ENCODE results near the gene EXOSC7.
A peak's percentile ranks its signal among the peaks of the same experiment; 100 is the strongest.
"Not testable (repeated sequence)": the region's sequence is repeated elsewhere in the genome, so short reads cannot be mapped to it uniquely, and the experiment has no call there.

The EXOSC7 gene

GRCh38 chr3:44976002-44976815 is at the start of gene EXOSC7, which contains the start of gene ZDHHC3:
EXOSC7 (plus strand) TSS chr3:44976244; CDS start chr3:44976278, 34 bp downstream.
ZDHHC3 (minus strand) TSS chr3:44976174; CDS start chr3:44959436, 16,738 bp downstream.
- DNase-seq = peak; percentile 54

GRCh38 chr3:44926921-44927320 is 49.1 kb upstream of the EXOSC7 start:
- DNase-seq = no peak

- DNase-seq = no peak
Observed at GRCh38 chr3:44927371-44927770, 48.7 kb upstream of the EXOSC7 start.

- no peak for DNase-seq
Observed at GRCh38 chr3:44929782-44930181, 46.3 kb upstream of the EXOSC7 start.

DNA sequence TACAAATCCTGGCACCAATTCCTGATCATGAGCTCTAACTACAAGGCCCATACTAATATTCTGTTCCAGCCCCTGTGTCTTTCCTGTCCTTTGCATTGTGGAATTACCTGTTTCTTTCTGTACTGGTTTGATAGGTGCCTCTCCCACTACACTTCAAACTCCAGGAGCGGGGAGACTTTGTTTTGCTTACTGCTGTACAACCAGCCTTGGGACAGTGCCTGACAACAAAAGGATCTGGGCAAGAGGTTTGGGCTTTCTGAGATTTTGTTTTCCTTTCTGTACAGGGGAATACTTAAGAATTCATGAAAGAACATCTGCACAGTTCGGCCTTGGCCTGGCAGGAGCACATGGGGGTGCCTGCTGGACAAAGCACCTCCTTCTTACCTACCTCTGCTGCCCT is 45.1 kb upstream of the EXOSC7 start:
- no peak for DNase-seq

GRCh38 chr3:44931791-44932190 is 44.3 kb upstream of the EXOSC7 start:
- DNase-seq = no peak

GRCh38 chr3:44932271-44932670 is 43.8 kb upstream of the EXOSC7 start:
- no peak for DNase-seq

GRCh38 chr3:44932986-44933944 is 42.8 kb upstream of the EXOSC7 start:
- DNase-seq = no peak

- DNase-seq = no peak
Observed at GRCh38 chr3:44939581-44940036, 36.4 kb upstream of the EXOSC7 start.

- no peak for DNase-seq
Observed at GRCh38 chr3:44942202-44942921, 33.7 kb upstream of the EXOSC7 start.

DNA sequence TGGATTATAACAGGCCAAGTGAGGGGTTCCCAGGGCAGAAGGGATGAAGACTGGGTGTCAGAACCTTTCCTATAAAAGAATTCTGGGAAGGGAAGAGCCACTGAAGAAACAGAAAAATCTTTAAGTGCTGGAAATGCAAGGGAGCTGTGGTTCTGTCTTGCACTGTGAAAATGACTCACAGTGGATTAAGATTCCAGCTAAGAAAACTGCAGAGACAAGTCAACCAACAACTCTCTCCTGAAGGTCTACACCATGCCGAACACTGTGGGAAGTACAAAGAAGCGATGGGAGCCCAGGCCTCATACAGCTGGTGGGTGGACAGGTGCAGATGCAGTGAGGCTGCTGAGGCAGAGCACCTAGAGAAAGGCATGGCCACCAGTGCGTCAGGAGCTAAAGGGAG is 27.8 kb upstream of the EXOSC7 start:
- DNase-seq = no peak

DNA sequence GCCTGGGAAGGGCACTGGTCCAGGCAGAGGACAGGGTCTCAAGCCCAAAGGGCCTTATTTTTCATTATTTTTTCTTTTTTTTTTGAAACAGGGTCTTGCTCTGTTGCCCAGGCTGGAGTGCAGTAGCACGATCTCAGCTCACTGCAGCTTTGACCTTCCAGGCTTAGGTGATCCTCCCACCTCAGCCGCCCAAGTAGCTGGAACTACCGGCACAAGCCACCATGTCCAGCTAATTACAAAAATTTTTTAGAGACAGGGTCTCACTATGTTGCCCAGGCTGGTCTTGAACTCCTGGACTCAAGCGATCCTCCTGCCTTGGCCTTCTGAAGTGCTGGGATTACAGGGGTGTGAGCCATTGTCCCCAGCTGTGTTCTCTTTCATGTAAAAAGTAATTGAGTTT is 26.3 kb upstream of the EXOSC7 start:
- DNase-seq = not testable (repeated sequence)

DNA sequence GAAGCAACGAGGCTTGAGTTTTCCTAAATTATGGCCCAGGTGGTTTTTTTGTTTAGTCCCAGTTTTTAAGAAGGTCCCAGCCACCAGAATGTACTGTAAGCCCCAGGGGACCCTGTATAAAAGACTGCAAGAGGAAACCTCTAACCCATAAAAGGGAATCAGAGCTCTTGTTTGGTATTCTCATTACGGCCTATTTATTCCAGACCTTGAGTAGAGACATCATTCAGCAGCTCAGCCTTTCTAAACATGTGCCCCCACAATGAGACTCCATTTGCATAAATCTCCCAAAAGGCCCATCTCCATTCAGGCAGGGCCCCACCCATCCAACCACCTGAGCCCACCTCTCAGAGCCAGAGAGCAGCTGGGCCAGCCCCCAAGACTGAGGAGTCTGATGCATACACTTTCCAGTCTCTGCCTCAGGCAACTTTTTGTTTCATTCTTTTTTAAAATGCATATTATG is 25.7 kb upstream of the EXOSC7 start:
- DNase-seq = no peak

GRCh38 chr3:44952689-44953088 is 23.4 kb upstream of the EXOSC7 start:
- DNase-seq = no peak

- DNase-seq = no peak
Observed at GRCh38 chr3:44954304-44954703, 21.7 kb upstream of the EXOSC7 start.

GRCh38 chr3:44954962-44955361 is 21.1 kb upstream of the EXOSC7 start:
- DNase-seq = no peak

GRCh38 chr3:44955917-44956316 is 20.1 kb upstream of the EXOSC7 start:
- DNase-seq = no peak

DNA sequence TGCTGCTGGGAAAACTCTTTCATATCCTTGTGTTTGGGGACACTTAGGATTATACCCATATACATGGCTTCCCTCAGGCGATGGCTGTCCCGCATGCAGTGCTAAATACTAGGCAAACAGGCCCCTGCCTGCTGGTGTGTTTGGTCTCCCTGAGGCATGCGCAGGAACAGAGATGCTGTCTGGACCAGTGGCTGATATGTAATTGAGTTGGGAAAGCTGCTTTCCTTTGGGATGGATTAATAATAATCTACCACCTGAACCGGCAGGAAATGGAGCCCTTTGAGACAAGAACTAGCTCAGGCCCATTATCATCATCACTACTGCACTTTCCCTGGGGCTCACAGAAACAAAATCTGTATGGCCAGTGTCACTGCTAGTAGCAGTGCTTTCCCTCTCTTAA is 18.1 kb upstream of the EXOSC7 start:
- DNase-seq = no peak

GRCh38 chr3:44958386-44958785 is 17.7 kb upstream of the EXOSC7 start:
- DNase-seq = no peak

- DNase-seq = no peak
Observed at GRCh38 chr3:44960387-44961026, 15.5 kb upstream of the EXOSC7 start.

- no peak for DNase-seq
Observed at GRCh38 chr3:44961888-44962287, 14.2 kb upstream of the EXOSC7 start.
